PFSK-1 (cell line): Measurements from ENCODE around the gene USP9X.

Source experiments
- FOXP2 ChIP-seq: optimal IDR thresholded peaks from 2 replicates; pipeline ENCODE3; 2011; ENCODE audit warnings: borderline replicate concordance, control low read depth, inconsistent platforms; ENCODE audit not compliant: insufficient read depth; ENCODE audit errors: extremely low read length, extremely low read depth
- POLR2AphosphoS5 ChIP-seq: IDR thresholded peaks from 2 replicates; pipeline ENCODE4 v1.6.1; 2012; ENCODE audit warnings: low read depth, mild to moderate bottlenecking, control low read depth, low read length, moderate library complexity
- REST ChIP-seq, 2 experiments: IDR thresholded peaks; 2 replicates each; pipeline versions ENCODE4 v1.6.1 to v1.8.0; 2011 to 2012; ENCODE audit warnings: low read depth in 2 of 2, low read length in 2 of 2, control low read depth in 1 of 2, inconsistent platforms in 1 of 2, mild to moderate bottlenecking in 1 of 2, moderate library complexity in 1 of 2; ENCODE audit not compliant: insufficient read depth in 1 of 2
- SIN3A ChIP-seq: IDR thresholded peaks from 2 replicates; pipeline ENCODE4 v1.6.1; 2012; ENCODE audit warnings: mild to moderate bottlenecking, low read length, moderate library complexity, borderline replicate concordance; ENCODE audit not compliant: insufficient read depth
- TAF1 ChIP-seq: IDR thresholded peaks from 2 replicates; pipeline ENCODE4 v1.6.1; 2012; ENCODE audit warnings: low read length, control low read depth, borderline replicate concordance; ENCODE audit not compliant: insufficient read depth

USP9X gene

GRCh38 chrX:41148553-41148952 lies 63.3 kb downstream of the USP9X start:
- no peak for TF ChIP-seq FOXP2
- TF ChIP-seq TAF1, result no peak
- TF ChIP-seq POLR2AphosphoS5, result no peak
- no peak for TF ChIP-seq REST (IDR thresholded peaks at IDR 0.05; ENCODE audit: insufficient read depth in 1 of 2, low read depth in 2 of 2, low read length in 2 of 2)
- no peak for TF ChIP-seq SIN3A

- TF ChIP-seq FOXP2 (no peak), REST (IDR thresholded peaks at IDR 0.05; ENCODE audit: insufficient read depth in 1 of 2, low read depth in 2 of 2, low read length in 2 of 2) (no peak), TAF1 (no peak), SIN3A (no peak), POLR2AphosphoS5 (no peak)
These were observed 64.8 kb downstream of the USP9X start for GRCh38 chrX:41150043-41150442.

GRCh38 chrX:41152221-41152620 lies 67.0 kb downstream of the USP9X start:
- TF ChIP-seq REST (IDR thresholded peaks at IDR 0.05; ENCODE audit: insufficient read depth in 1 of 2, low read depth in 2 of 2, low read length in 2 of 2), result no peak
- TF ChIP-seq FOXP2, result no peak
- TF ChIP-seq POLR2AphosphoS5, result no peak
- TF ChIP-seq TAF1, result no peak
- TF ChIP-seq SIN3A, result no peak

- TF ChIP-seq SIN3A (no peak), FOXP2 (no peak), TAF1 (no peak), REST (IDR thresholded peaks at IDR 0.05; ENCODE audit: insufficient read depth in 1 of 2, low read depth in 2 of 2, low read length in 2 of 2) (no peak), POLR2AphosphoS5 (no peak)
These were observed 68.2 kb downstream of the USP9X start for GRCh38 chrX:41153448-41153847.

- TF ChIP-seq POLR2AphosphoS5 (no peak), REST (IDR thresholded peaks at IDR 0.05; ENCODE audit: insufficient read depth in 1 of 2, low read depth in 2 of 2, low read length in 2 of 2) (no peak), SIN3A (no peak), FOXP2 (no peak), TAF1 (no peak)
These were observed 68.7 kb downstream of the USP9X start for GRCh38 chrX:41153957-41154356.
